Caco-2 (cell line): ENCODE measurements around the gene PCGF3. TPM values are rescaled to one million over a fixed set of nuclear protein-coding genes. Genes with fewer than 3 reads are reported as not detected.

ENCODE experiments used
- BruUV-seq: library from RNA; stranded (reverse); fragments of 400-500 nt; replicated peaks from 2 replicates; lab custom pipeline; 2021; lab: Mats Ljungman, UMichigan
- CTCF ChIA-PET: fragments of 300-600 bp; sonication (Branson Sonifier 250); formaldehyde crosslinking; loops from one replicate; lab custom pipeline; 2022; ENCODE audit warnings: antibody characterized with exemption; lab: Charles Lee
- POLR2A ChIA-PET: fragments of 300-600 bp; sonication (Branson Sonifier 250); formaldehyde crosslinking; loops from one replicate; lab custom pipeline; 2022; ENCODE audit warnings: antibody characterized with exemption; lab: Charles Lee
- DNase-seq, 2 experiments: peaks; one replicate each; pipeline versions ENCODE4 v3.0.0 to v3.0.0-alpha.2; 2020 to 2022
- H3K27me3 ChIP-seq: replicated peaks from 2 replicates; pipeline ENCODE4 v1.6.0; 2011; ENCODE audit warnings: low read length; ENCODE audit not compliant: control insufficient read depth, insufficient read depth
- H3K36me3 ChIP-seq: 2 replicates; pipeline ENCODE4 v1.5.1; 2011; ENCODE audit warnings: low read length; ENCODE audit not compliant: control insufficient read depth, insufficient read depth
- H3K4me1 ChIP-seq: fragments of 250-450 bp; sonication (Bioruptor Pico); 2 replicates; pipeline ENCODE4 v1.5.1; 2020; ENCODE audit warnings: mild to moderate bottlenecking
- H3K4me3 ChIP-seq: 2 replicates; pipeline ENCODE4 v1.5.1; 2011; ENCODE audit warnings: low read depth, mild to moderate bottlenecking, control low read depth, low read length
- H3K9me3 ChIP-seq: fragments of 250-450 bp; sonication (Bioruptor Pico); 2 replicates; pipeline ENCODE4 v1.5.1; 2020; ENCODE audit warnings: mild to moderate bottlenecking, moderate library complexity
- H3K27ac Mint-ChIP-seq: one replicate; pipeline ENCODE4 v1.8.0; 2022; ENCODE audit warnings: mixed read lengths; ENCODE audit not compliant: unreplicated experiment
- H3K27me3 Mint-ChIP-seq: one replicate; pipeline ENCODE4 v1.8.0; 2022; ENCODE audit warnings: mixed read lengths; ENCODE audit not compliant: insufficient read depth, unreplicated experiment
- H3K36me3 Mint-ChIP-seq: one replicate; pipeline ENCODE4 v1.8.0; 2022; ENCODE audit warnings: mild to moderate bottlenecking, mixed read lengths; ENCODE audit not compliant: insufficient read depth, unreplicated experiment
- H3K4me1 Mint-ChIP-seq: one replicate; pipeline ENCODE4 v1.8.0; 2022; ENCODE audit warnings: low read depth, mixed read lengths; ENCODE audit not compliant: unreplicated experiment
- H3K4me3 Mint-ChIP-seq: one replicate; pipeline ENCODE4 v1.8.0; 2022; ENCODE audit warnings: mild to moderate bottlenecking, moderate library complexity, mixed read lengths; ENCODE audit not compliant: unreplicated experiment
- H3K9me3 Mint-ChIP-seq: one replicate; pipeline ENCODE4 v1.8.0; 2022; ENCODE audit warnings: mixed read lengths; ENCODE audit not compliant: unreplicated experiment
- intact Hi-C: fragments of 100-400 bp; cut with micrococcal nuclease; formaldehyde crosslinking; loops from one replicate; pipeline ENCODE4 v1.10.0; 2022; ENCODE audit not compliant: unreplicated experiment
- total RNA-seq: library from RNA; stranded (reverse); gene quantifications from 2 replicates; pipeline ENCODE4 v1.2.3, GENCODE V29; 2022
- TF ChIP-seq, protein P1 (sequence below), 2 experiments: fragments of 200-600 bp in 1 of 2; IDR thresholded peaks; 1 replicate in 1 of 2; 2 replicates in 1 of 2; pipeline versions ENCODE4 v1.5.1 to v1.8.0; 2011 to 2022; ENCODE audit warnings: antibody characterized with exemption in 1 of 2, control low read depth in 1 of 2, inconsistent platforms in 1 of 2, low read depth in 1 of 2, low read length in 1 of 2, mild to moderate bottlenecking in 1 of 2, moderate library complexity in 1 of 2; ENCODE audit not compliant: insufficient read depth in 1 of 2, severe bottlenecking in 1 of 2, unreplicated experiment in 1 of 2

The PCGF3 gene
- total RNA-seq, 1 experiment from 2014 or later: 38.0 TPM

- TF ChIP-seq, protein P1, sequence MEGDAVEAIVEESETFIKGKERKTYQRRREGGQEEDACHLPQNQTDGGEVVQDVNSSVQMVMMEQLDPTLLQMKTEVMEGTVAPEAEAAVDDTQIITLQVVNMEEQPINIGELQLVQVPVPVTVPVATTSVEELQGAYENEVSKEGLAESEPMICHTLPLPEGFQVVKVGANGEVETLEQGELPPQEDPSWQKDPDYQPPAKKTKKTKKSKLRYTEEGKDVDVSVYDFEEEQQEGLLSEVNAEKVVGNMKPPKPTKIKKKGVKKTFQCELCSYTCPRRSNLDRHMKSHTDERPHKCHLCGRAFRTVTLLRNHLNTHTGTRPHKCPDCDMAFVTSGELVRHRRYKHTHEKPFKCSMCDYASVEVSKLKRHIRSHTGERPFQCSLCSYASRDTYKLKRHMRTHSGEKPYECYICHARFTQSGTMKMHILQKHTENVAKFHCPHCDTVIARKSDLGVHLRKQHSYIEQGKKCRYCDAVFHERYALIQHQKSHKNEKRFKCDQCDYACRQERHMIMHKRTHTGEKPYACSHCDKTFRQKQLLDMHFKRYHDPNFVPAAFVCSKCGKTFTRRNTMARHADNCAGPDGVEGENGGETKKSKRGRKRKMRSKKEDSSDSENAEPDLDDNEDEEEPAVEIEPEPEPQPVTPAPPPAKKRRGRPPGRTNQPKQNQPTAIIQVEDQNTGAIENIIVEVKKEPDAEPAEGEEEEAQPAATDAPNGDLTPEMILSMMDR (IDR thresholded peaks at IDR 0.05; ENCODE audit: insufficient read depth in 1 of 2, low read depth in 1 of 2, low read length in 1 of 2, severe bottlenecking in 1 of 2, unreplicated experiment in 1 of 2): no peak
- Mint-ChIP-seq H3K4me1 (no peaks in the 10 kb centered on the region), H3K36me3 (no peaks in the 10 kb centered on the region), H3K9me3 (peaks cover 12% of the 10 kb centered on the region), H3K27ac (no peak overlapping the region), H3K27me3 (no peaks in the 10 kb centered on the region), H3K4me3 (no peak overlapping the region)
- intact Hi-C loops: no loop called here
- Histone ChIP-seq H3K27me3 (no peaks in the 10 kb centered on the region), H3K4me3 (no peak overlapping the region), H3K4me1 (no peaks in the 10 kb centered on the region), H3K9me3 (no peaks in the 10 kb centered on the region; the same call in 1 of the 2 replicates), H3K36me3 (no peaks in the 10 kb centered on the region)
- CTCF ChIA-PET: no interaction called here
- no peak for DNase-seq
- POLR2A ChIA-PET: no interaction called here
- BruUV-seq: no TSS peak
These were observed 43.5 kb upstream of the PCGF3 start for GRCh38 chr4:661881-662761.

- intact Hi-C loops: no loop called here
- CTCF ChIA-PET: no interaction called here
- TF ChIP-seq, protein P1 (IDR thresholded peaks at IDR 0.05; ENCODE audit: insufficient read depth in 1 of 2, low read depth in 1 of 2, low read length in 1 of 2, severe bottlenecking in 1 of 2, unreplicated experiment in 1 of 2): no peak
- Mint-ChIP-seq H3K9me3 (peaks cover 12% of the 10 kb centered on the region), H3K27me3 (no peaks in the 10 kb centered on the region), H3K27ac (no peak overlapping the region), H3K4me1 (no peaks in the 10 kb centered on the region), H3K36me3 (no peaks in the 10 kb centered on the region), H3K4me3 (no peak overlapping the region)
- POLR2A ChIA-PET: no interaction called here
- Histone ChIP-seq H3K9me3 (no peaks in the 10 kb centered on the region; the same call in 1 of the 2 replicates), H3K4me1 (no peaks in the 10 kb centered on the region), H3K36me3 (no peaks in the 10 kb centered on the region), H3K4me3 (no peak overlapping the region), H3K27me3 (no peaks in the 10 kb centered on the region)
- no TSS peak for BruUV-seq
- no peak for DNase-seq
These were observed 42.6 kb upstream of the PCGF3 start for GRCh38 chr4:663046-663437.

- Mint-ChIP-seq H3K27ac (no peak overlapping the region), H3K4me3 (no peak overlapping the region), H3K27me3 (no peaks in the 10 kb centered on the region), H3K36me3 (no peaks in the 10 kb centered on the region), H3K9me3 (peaks cover 12% of the 10 kb centered on the region), H3K4me1 (no peaks in the 10 kb centered on the region)
- Histone ChIP-seq H3K4me1 (no peaks in the 10 kb centered on the region), H3K36me3 (no peaks in the 10 kb centered on the region), H3K27me3 (no peaks in the 10 kb centered on the region), H3K4me3 (no peak overlapping the region), H3K9me3 (no peaks in the 10 kb centered on the region; the same call in 1 of the 2 replicates)
- no peak for DNase-seq
- CTCF ChIA-PET: no interaction called here
- BruUV-seq: no TSS peak
- intact Hi-C loops: no loop called here
- TF ChIP-seq, protein P1 (IDR thresholded peaks at IDR 0.05; ENCODE audit: insufficient read depth in 1 of 2, low read depth in 1 of 2, low read length in 1 of 2, severe bottlenecking in 1 of 2, unreplicated experiment in 1 of 2): no peak
- POLR2A ChIA-PET: no interaction called here
These were observed 41.9 kb upstream of the PCGF3 start for GRCh38 chr4:663438-664428.
